Effector memory CD4-positive, alpha-beta T cell (primary cell): ENCODE measurements around the gene FXYD5.

Source experiments
- DNase-seq, 3 donors: peaks; one replicate each; pipeline ENCODE4 v3.0.0-alpha.2; 2020
- H3K27ac ChIP-seq: 2 replicates; pipeline ENCODE4 v1.7.0; 2013; ENCODE audit warnings: mild to moderate bottlenecking, low read length, moderate library complexity; ENCODE audit not compliant: insufficient read depth, poor library complexity, severe bottlenecking
- H3K27me3 ChIP-seq: replicated peaks from 2 replicates; pipeline ENCODE4 v1.7.0; 2013; ENCODE audit warnings: mild to moderate bottlenecking, low read length; ENCODE audit not compliant: insufficient read depth, control insufficient read depth, poor library complexity, severe bottlenecking
- H3K36me3 ChIP-seq: 2 replicates; pipeline ENCODE4 v1.7.0; 2013; ENCODE audit warnings: mild to moderate bottlenecking, low read length, moderate library complexity; ENCODE audit not compliant: control insufficient read depth, insufficient read depth
- H3K4me1 ChIP-seq: 2 replicates; pipeline ENCODE4 v1.7.0; 2013; ENCODE audit warnings: low read length, mild to moderate bottlenecking; ENCODE audit not compliant: control insufficient read depth, insufficient read depth, poor library complexity, severe bottlenecking
- H3K4me3 ChIP-seq: 2 replicates; pipeline ENCODE4 v1.7.0; 2013; ENCODE audit warnings: low read length, low read depth, mild to moderate bottlenecking; ENCODE audit not compliant: insufficient read depth, poor library complexity, severe bottlenecking
- H3K9me3 ChIP-seq: 2 replicates; pipeline ENCODE4 v1.7.0; 2013; ENCODE audit warnings: mild to moderate bottlenecking, low read length, moderate library complexity; ENCODE audit not compliant: control insufficient read depth
- total RNA-seq, 3 donors: gene quantifications; one replicate each; lab custom pipeline; 2026; lab: John Stamatoyannopoulos, UW

FXYD5 gene
- total RNA-seq: 188 to 279 (median 255) reads per million in 3 donors

- Histone ChIP-seq H3K4me3 (peak within 1 kb of the TSS; percentile 99), H3K4me1 (peaks cover 32% of the 10 kb centered on the region), H3K36me3 (peaks cover 36% of the 10 kb centered on the region), H3K27ac (peak within 1 kb of the TSS; percentile 93), H3K9me3 (no peaks in the 10 kb centered on the region), H3K27me3 (no peaks in the 10 kb centered on the region)
- peak; percentile 53 to 64 (median 58) for DNase-seq
Observed at GRCh38 chr19:35154525-35155406, at the start of gene FXYD5. FXYD5 (plus strand) TSS chr19:35154735; CDS start chr19:35155551, 816 bp downstream.

GRCh38 chr19:35105047-35105410, 49.5 kb upstream of the FXYD5 start:
- DNase-seq: no peak
- Histone ChIP-seq H3K36me3 (no peaks in the 10 kb centered on the region), H3K4me1 (no peaks in the 10 kb centered on the region), H3K27me3 (no peaks in the 10 kb centered on the region), H3K9me3 (no peaks in the 10 kb centered on the region), H3K27ac (no peak overlapping the region), H3K4me3 (no peak overlapping the region)

- no peak overlapping the region for H3K4me3 ChIP-seq
- H3K27me3 ChIP-seq: no peaks in the 10 kb centered on the region
- no peaks in the 10 kb centered on the region for H3K4me1 ChIP-seq
- no peak overlapping the region for H3K27ac ChIP-seq
- H3K9me3 ChIP-seq: no peaks in the 10 kb centered on the region
- H3K36me3 ChIP-seq: no peaks in the 10 kb centered on the region
- DNase-seq: no peak
Observed at GRCh38 chr19:35105411-35106290, 48.9 kb upstream of the FXYD5 start.

GRCh38 chr19:35106291-35106583, 48.3 kb upstream of the FXYD5 start:
- Histone ChIP-seq H3K9me3 (no peaks in the 10 kb centered on the region), H3K27me3 (no peaks in the 10 kb centered on the region), H3K36me3 (no peaks in the 10 kb centered on the region)

GRCh38 chr19:35106898-35107541, 47.5 kb upstream of the FXYD5 start:
- no peaks in the 10 kb centered on the region for H3K27me3 ChIP-seq
- no peak for DNase-seq
- no peak overlapping the region for H3K27ac ChIP-seq
- H3K4me3 ChIP-seq: no peak overlapping the region
- no peaks in the 10 kb centered on the region for H3K4me1 ChIP-seq
- no peaks in the 10 kb centered on the region for H3K36me3 ChIP-seq
- H3K9me3 ChIP-seq: no peaks in the 10 kb centered on the region

More at GRCh38 chr19:35106291-35106583, 48.3 kb upstream of the FXYD5 start:
- no peaks in the 10 kb centered on the region for H3K4me1 ChIP-seq
- no peak for DNase-seq
- H3K4me3 ChIP-seq: no peak overlapping the region
- no peak overlapping the region for H3K27ac ChIP-seq

- Histone ChIP-seq H3K27ac (no peak overlapping the region), H3K27me3 (no peaks in the 10 kb centered on the region), H3K4me1 (no peaks in the 10 kb centered on the region), H3K36me3 (no peaks in the 10 kb centered on the region), H3K4me3 (no peak overlapping the region), H3K9me3 (no peaks in the 10 kb centered on the region)
- DNase-seq: no peak
Observed at GRCh38 chr19:35107545-35107944, 47.0 kb upstream of the FXYD5 start.

- no peak for DNase-seq
- Histone ChIP-seq H3K4me3 (no peak overlapping the region), H3K9me3 (no peaks in the 10 kb centered on the region), H3K27me3 (no peaks in the 10 kb centered on the region), H3K27ac (no peak overlapping the region), H3K36me3 (no peaks in the 10 kb centered on the region), H3K4me1 (no peaks in the 10 kb centered on the region)
Observed at GRCh38 chr19:35108730-35109129, 45.8 kb upstream of the FXYD5 start.

- Histone ChIP-seq H3K4me3 (no peak overlapping the region), H3K27ac (no peak overlapping the region), H3K27me3 (peaks cover 3% of the 10 kb centered on the region), H3K9me3 (no peaks in the 10 kb centered on the region), H3K36me3 (no peaks in the 10 kb centered on the region), H3K4me1 (peaks cover 3% of the 10 kb centered on the region)
- no peak for DNase-seq
Observed at GRCh38 chr19:35109395-35110112, 45.0 kb upstream of the FXYD5 start.

GRCh38 chr19:35110974-35111373, 43.6 kb upstream of the FXYD5 start:
- no peak for DNase-seq
- no peaks in the 10 kb centered on the region for H3K36me3 ChIP-seq
- peaks cover 3% of the 10 kb centered on the region for H3K27me3 ChIP-seq
- no peaks in the 10 kb centered on the region for H3K9me3 ChIP-seq
- H3K27ac ChIP-seq: no peak overlapping the region
- H3K4me3 ChIP-seq: no peak overlapping the region
- peaks cover 7% of the 10 kb centered on the region for H3K4me1 ChIP-seq
